DOHH2 (cell line): ENCODE results near the gene DNAH3.
"Not testable (repeated sequence)": the region's sequence is repeated elsewhere in the genome, so short reads cannot be mapped to it uniquely, and the experiment has no call there.

Experiments
- H3F3A ChIP-seq: fragments of 200-600 bp; sonication (generic), shearing (Covaris generic); 2 replicates; pipeline ENCODE4 v1.6.0; 2016; ENCODE audit warnings: antibody characterized with exemption, mild to moderate bottlenecking; ENCODE audit not compliant: control insufficient read depth, insufficient read depth
- H3K27ac ChIP-seq: fragments of 200-600 bp; sonication (generic); 2 replicates; pipeline ENCODE4 v1.5.1; 2014; ENCODE audit warnings: low read depth, mild to moderate bottlenecking, low read length, moderate library complexity
- H3K27me3 ChIP-seq: fragments of 200-600 bp; sonication (generic); 2 replicates; pipeline ENCODE4 v1.6.1; 2014; ENCODE audit warnings: mild to moderate bottlenecking, low read length, mixed read lengths; ENCODE audit not compliant: control insufficient read depth
- H3K36me3 ChIP-seq: fragments of 200-600 bp; sonication (generic); 2 replicates; pipeline ENCODE4 v1.6.1; 2014; ENCODE audit warnings: mild to moderate bottlenecking, low read length, moderate library complexity, mixed read lengths; ENCODE audit not compliant: control insufficient read depth
- H3K4me1 ChIP-seq: fragments of 200-600 bp; sonication (generic); 2 replicates; pipeline ENCODE4 v1.6.1; 2014; ENCODE audit warnings: mild to moderate bottlenecking, low read length, mixed read lengths; ENCODE audit not compliant: control insufficient read depth
- H3K4me2 ChIP-seq: fragments of 200-600 bp; sonication (generic); 2 replicates; pipeline ENCODE4 v1.6.0; 2014; ENCODE audit warnings: mild to moderate bottlenecking, low read length, moderate library complexity
- H3K4me3 ChIP-seq: fragments of 200-600 bp; sonication (generic); 2 replicates; pipeline ENCODE4 v1.5.1; 2014; ENCODE audit warnings: mild to moderate bottlenecking, low read length, mixed read lengths
- H3K79me2 ChIP-seq: fragments of 200-600 bp; sonication (generic); 2 replicates; pipeline ENCODE4 v1.6.1; 2014; ENCODE audit warnings: mild to moderate bottlenecking, low read length, mixed read lengths; ENCODE audit not compliant: control insufficient read depth
- H3K9me2 ChIP-seq: fragments of 200-600 bp; sonication (generic); replicated peaks from 2 replicates; pipeline ENCODE4 v1.6.1; 2014; ENCODE audit warnings: mild to moderate bottlenecking, low read length, mixed read lengths; ENCODE audit not compliant: control insufficient read depth
- H3K9me3 ChIP-seq: fragments of 200-600 bp; sonication (generic); 2 replicates; pipeline ENCODE4 v1.6.1; 2014; ENCODE audit warnings: antibody characterized with exemption, low read length, mixed read lengths; ENCODE audit not compliant: control insufficient read depth, insufficient read depth
- H4K20me1 ChIP-seq: fragments of 200-600 bp; sonication (generic); 2 replicates; pipeline ENCODE4 v1.6.0; 2014; ENCODE audit warnings: low read depth, mild to moderate bottlenecking, antibody characterized with exemption, low read length, moderate library complexity; ENCODE audit not compliant: control insufficient read depth, insufficient read depth
- CTCF ChIP-seq: fragments of 200-600 bp; sonication (generic); IDR thresholded peaks from one replicate; pipeline ENCODE4 v1.5.1; 2014; ENCODE audit warnings: antibody characterized with exemption, mild to moderate bottlenecking, low read depth, low read length; ENCODE audit not compliant: poor library complexity, severe bottlenecking
- EZH2phosphoT487 ChIP-seq: fragments of 200-600 bp; sonication (generic); IDR thresholded peaks from 2 replicates; pipeline ENCODE4 v1.6.1; 2017; ENCODE audit warnings: borderline replicate concordance, mild to moderate bottlenecking, antibody characterized with exemption, low read length, moderate library complexity, mixed read lengths

The DNAH3 gene

GRCh38 chr16:21101631-21102420, 48.8 kb downstream of the DNAH3 start:
- Histone ChIP-seq H3K9me3 (no peaks in the 10 kb centered on the region), H4K20me1 (no peaks in the 10 kb centered on the region), H3K9me2 (no peaks in the 10 kb centered on the region), H3K27ac (no peak overlapping the region), H3K4me2 (no peak overlapping the region), H3F3A (no peaks in the 10 kb centered on the region), H3K36me3 (no peaks in the 10 kb centered on the region), H3K4me1 (no peaks in the 10 kb centered on the region), H3K79me2 (no peaks in the 10 kb centered on the region), H3K4me3 (no peak overlapping the region), H3K27me3 (peaks cover 35% of the 10 kb centered on the region)
- no peak for TF ChIP-seq EZH2phosphoT487
- peak; percentile 54 for TF ChIP-seq CTCF

GRCh38 chr16:21100447-21100846, 50.2 kb downstream of the DNAH3 start:
- Histone ChIP-seq H3K27ac (no peak overlapping the region), H3K4me2 (no peak overlapping the region)

GRCh38 chr16:21097151-21097550, 53.5 kb downstream of the DNAH3 start:
- Histone ChIP-seq H3K79me2 (no peaks in the 10 kb centered on the region), H3K27me3 (peaks cover 22% of the 10 kb centered on the region), H3K9me2 (no peaks in the 10 kb centered on the region), H3K4me2 (no peak overlapping the region), H3K36me3 (no peaks in the 10 kb centered on the region), H3F3A (no peaks in the 10 kb centered on the region), H3K4me3 (no peak overlapping the region), H3K27ac (no peak overlapping the region), H3K9me3 (no peaks in the 10 kb centered on the region), H3K4me1 (no peaks in the 10 kb centered on the region), H4K20me1 (no peaks in the 10 kb centered on the region)
- TF ChIP-seq CTCF (no peak), EZH2phosphoT487 (no peak)

More at GRCh38 chr16:21100447-21100846, 50.2 kb downstream of the DNAH3 start:
- Histone ChIP-seq H3K9me2 (no peaks in the 10 kb centered on the region), H3K79me2 (no peaks in the 10 kb centered on the region), H3K36me3 (no peaks in the 10 kb centered on the region), H3F3A (no peaks in the 10 kb centered on the region), H3K27me3 (peaks cover 40% of the 10 kb centered on the region), H3K4me3 (no peak overlapping the region), H3K4me1 (no peaks in the 10 kb centered on the region), H4K20me1 (no peaks in the 10 kb centered on the region), H3K9me3 (no peaks in the 10 kb centered on the region)
- no peak for TF ChIP-seq CTCF
- TF ChIP-seq EZH2phosphoT487: no peak

GRCh38 chr16:21094719-21095118, 55.9 kb downstream of the DNAH3 start:
- H3K9me2 ChIP-seq, H3K4me2 ChIP-seq, H4K20me1 ChIP-seq, H3K79me2 ChIP-seq, H3K27ac ChIP-seq, H3K36me3 ChIP-seq, H3K4me1 ChIP-seq, H3K9me3 ChIP-seq, H3F3A ChIP-seq, H3K4me3 ChIP-seq: not testable (repeated sequence)
- H3K27me3 ChIP-seq: peaks cover 16% of the 10 kb centered on the region
